ENCODE results near the gene LRRTM3.

DNA sequence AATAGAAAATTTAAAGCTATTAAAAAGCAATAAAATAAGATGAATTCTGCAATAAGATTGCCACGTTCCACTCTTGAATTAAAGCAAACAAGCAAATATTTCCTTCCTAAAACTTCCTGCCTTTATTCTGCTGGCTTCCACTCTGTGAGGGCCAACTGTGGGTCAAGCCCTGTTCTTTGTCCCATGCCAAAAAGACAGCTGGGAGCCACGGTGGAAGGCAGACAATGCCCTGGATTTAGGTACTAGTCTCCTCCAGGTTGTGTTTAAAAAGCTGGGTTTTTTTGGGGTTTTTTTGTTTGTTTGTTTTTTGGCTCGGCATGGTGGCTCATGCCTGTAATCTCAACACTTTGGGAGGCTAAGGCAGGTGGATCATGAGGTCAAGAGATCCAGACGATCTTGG, 39.1 kb downstream of the LRRTM3 start:
- TF ChIP-seq, protein P1, sequence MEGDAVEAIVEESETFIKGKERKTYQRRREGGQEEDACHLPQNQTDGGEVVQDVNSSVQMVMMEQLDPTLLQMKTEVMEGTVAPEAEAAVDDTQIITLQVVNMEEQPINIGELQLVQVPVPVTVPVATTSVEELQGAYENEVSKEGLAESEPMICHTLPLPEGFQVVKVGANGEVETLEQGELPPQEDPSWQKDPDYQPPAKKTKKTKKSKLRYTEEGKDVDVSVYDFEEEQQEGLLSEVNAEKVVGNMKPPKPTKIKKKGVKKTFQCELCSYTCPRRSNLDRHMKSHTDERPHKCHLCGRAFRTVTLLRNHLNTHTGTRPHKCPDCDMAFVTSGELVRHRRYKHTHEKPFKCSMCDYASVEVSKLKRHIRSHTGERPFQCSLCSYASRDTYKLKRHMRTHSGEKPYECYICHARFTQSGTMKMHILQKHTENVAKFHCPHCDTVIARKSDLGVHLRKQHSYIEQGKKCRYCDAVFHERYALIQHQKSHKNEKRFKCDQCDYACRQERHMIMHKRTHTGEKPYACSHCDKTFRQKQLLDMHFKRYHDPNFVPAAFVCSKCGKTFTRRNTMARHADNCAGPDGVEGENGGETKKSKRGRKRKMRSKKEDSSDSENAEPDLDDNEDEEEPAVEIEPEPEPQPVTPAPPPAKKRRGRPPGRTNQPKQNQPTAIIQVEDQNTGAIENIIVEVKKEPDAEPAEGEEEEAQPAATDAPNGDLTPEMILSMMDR (IDR thresholded peaks at IDR 0.05) = no peak
- TF ChIP-seq POLR2A (IDR thresholded peaks at IDR 0.05) (no peak), POLR2AphosphoS5 (IDR thresholded peaks at IDR 0.05) (no peak), EP300 (IDR thresholded peaks at IDR 0.05) (no peak)
